ENCODE results near the gene ACOXL.

DNA sequence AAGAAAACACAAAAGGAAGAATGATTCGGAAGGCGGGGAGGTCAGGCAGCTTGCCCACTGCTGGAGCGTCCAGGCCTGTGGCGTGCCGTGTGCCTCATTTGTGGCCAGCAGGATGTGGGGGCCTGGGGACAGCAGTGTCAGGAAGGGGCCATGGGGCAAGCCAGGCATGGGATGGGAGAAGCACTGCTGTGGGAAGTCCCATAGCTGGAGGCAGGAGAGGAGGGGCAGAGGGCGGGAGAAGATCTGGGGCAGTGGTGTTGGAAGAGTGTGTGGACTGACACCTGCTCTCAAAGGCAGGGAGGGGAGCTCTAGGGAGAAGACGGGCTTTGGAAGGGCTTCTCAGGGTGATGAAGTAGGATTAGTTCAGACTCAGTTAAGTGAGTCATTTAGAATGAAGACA, 133.7 kb downstream of the ACOXL start:
- TF ChIP-seq, protein P1, sequence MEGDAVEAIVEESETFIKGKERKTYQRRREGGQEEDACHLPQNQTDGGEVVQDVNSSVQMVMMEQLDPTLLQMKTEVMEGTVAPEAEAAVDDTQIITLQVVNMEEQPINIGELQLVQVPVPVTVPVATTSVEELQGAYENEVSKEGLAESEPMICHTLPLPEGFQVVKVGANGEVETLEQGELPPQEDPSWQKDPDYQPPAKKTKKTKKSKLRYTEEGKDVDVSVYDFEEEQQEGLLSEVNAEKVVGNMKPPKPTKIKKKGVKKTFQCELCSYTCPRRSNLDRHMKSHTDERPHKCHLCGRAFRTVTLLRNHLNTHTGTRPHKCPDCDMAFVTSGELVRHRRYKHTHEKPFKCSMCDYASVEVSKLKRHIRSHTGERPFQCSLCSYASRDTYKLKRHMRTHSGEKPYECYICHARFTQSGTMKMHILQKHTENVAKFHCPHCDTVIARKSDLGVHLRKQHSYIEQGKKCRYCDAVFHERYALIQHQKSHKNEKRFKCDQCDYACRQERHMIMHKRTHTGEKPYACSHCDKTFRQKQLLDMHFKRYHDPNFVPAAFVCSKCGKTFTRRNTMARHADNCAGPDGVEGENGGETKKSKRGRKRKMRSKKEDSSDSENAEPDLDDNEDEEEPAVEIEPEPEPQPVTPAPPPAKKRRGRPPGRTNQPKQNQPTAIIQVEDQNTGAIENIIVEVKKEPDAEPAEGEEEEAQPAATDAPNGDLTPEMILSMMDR (IDR thresholded peaks at IDR 0.05) = no peak
- TF ChIP-seq POLR2A (IDR thresholded peaks at IDR 0.05) = no peak
